Ishikawa (cell line): ENCODE measurements around the gene ADD2.

Experiments used
- CEBPB ChIP-seq: IDR thresholded peaks from 2 replicates; pipeline ENCODE4 v1.6.1; 2012
- CREB1 ChIP-seq: IDR thresholded peaks from 2 replicates; pipeline ENCODE4 v1.6.1; 2012; ENCODE audit warnings: low read depth
- EGR1 ChIP-seq: IDR thresholded peaks from 2 replicates; pipeline ENCODE4 v1.6.1; 2012
- EP300 ChIP-seq: IDR thresholded peaks from 2 replicates; pipeline ENCODE4 v1.6.1; 2012; ENCODE audit warnings: borderline replicate concordance
- FOXM1 ChIP-seq: IDR thresholded peaks from 2 replicates; pipeline ENCODE4 v1.6.1; 2012; ENCODE audit warnings: low read depth, borderline replicate concordance
- NFIC ChIP-seq: IDR thresholded peaks from 2 replicates; pipeline ENCODE4 v1.6.1; 2012
- RAD21 ChIP-seq: IDR thresholded peaks from 2 replicates; pipeline ENCODE4 v1.6.1; 2012; ENCODE audit warnings: low read depth
- TAF1 ChIP-seq: IDR thresholded peaks from 2 replicates; pipeline ENCODE4 v1.6.1; 2012; ENCODE audit warnings: low read depth, mild to moderate bottlenecking
- TCF12 ChIP-seq: IDR thresholded peaks from 2 replicates; pipeline ENCODE4 v1.6.1; 2012; ENCODE audit warnings: low read depth
- TEAD4 ChIP-seq: IDR thresholded peaks from 2 replicates; pipeline ENCODE4 v1.6.1; 2012
- YY1 ChIP-seq: IDR thresholded peaks from 2 replicates; pipeline ENCODE4 v1.6.1; 2012; ENCODE audit warnings: low read depth
- ZBTB7A ChIP-seq: IDR thresholded peaks from 2 replicates; pipeline ENCODE4 v1.6.1; 2012; ENCODE audit warnings: low read depth
- TF ChIP-seq, protein P1 (sequence below): IDR thresholded peaks from 2 replicates; pipeline ENCODE4 v1.6.1; 2012
- TF ChIP-seq, protein P2 (sequence below): IDR thresholded peaks from 2 replicates; pipeline ENCODE4 v1.6.1; 2012
- TF ChIP-seq, protein P3 (sequence below): IDR thresholded peaks from 2 replicates; pipeline ENCODE4 v1.6.1; 2012; ENCODE audit warnings: low read depth, mild to moderate bottlenecking

Gene ADD2

DNA sequence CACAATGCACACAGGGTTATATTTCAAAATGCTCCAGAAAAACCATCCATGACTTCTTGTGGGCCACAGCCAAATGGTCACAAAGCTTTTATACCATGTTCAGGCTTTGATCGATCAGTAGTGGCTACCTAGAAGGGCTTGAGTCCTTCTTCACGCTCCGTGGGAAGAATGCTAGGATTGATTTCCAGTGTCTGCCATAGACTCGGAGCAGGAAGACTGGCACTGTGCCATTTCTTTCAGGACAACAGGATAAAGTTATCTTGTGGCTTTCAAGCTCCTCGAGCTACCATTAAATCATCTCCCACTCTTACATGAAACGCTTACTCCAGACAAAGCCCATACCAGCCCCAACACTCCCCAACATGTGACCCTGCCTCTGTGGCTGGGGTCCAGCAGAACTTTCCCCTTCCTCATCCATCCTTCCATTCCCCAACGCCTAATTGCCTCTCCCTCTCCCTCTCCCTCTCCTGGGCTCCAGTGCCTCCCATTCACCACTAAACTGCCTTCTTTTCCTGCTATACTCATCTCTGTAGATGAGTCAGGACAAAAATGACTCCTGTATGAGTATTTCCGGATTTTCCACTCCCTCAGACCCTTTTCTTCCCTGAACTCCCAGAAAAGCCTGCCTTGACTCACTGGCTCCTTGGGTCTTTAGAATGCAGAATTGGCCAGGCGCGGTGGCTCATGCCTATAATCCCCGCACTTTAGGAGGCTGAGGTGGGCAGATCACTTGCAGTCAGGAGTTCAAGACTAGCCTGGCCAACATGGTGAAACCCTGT lies 40.9 kb downstream of the ADD2 start:
- TF ChIP-seq, protein P1, sequence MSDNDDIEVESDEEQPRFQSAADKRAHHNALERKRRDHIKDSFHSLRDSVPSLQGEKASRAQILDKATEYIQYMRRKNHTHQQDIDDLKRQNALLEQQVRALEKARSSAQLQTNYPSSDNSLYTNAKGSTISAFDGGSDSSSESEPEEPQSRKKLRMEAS = no peak
- TF ChIP-seq NFIC (no peak), TEAD4 (no peak), TAF1 (no peak), EP300 (no peak), FOXM1 (no peak), CREB1 (no peak), TCF12 (no peak), ZBTB7A (no peak), YY1 (no peak), RAD21 (no peak), CEBPB (no peak), EGR1 (no peak)
- TF ChIP-seq, protein P2, sequence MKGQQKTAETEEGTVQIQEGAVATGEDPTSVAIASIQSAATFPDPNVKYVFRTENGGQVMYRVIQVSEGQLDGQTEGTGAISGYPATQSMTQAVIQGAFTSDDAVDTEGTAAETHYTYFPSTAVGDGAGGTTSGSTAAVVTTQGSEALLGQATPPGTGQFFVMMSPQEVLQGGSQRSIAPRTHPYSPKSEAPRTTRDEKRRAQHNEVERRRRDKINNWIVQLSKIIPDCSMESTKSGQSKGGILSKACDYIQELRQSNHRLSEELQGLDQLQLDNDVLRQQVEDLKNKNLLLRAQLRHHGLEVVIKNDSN = no peak
- TF ChIP-seq, protein P3, sequence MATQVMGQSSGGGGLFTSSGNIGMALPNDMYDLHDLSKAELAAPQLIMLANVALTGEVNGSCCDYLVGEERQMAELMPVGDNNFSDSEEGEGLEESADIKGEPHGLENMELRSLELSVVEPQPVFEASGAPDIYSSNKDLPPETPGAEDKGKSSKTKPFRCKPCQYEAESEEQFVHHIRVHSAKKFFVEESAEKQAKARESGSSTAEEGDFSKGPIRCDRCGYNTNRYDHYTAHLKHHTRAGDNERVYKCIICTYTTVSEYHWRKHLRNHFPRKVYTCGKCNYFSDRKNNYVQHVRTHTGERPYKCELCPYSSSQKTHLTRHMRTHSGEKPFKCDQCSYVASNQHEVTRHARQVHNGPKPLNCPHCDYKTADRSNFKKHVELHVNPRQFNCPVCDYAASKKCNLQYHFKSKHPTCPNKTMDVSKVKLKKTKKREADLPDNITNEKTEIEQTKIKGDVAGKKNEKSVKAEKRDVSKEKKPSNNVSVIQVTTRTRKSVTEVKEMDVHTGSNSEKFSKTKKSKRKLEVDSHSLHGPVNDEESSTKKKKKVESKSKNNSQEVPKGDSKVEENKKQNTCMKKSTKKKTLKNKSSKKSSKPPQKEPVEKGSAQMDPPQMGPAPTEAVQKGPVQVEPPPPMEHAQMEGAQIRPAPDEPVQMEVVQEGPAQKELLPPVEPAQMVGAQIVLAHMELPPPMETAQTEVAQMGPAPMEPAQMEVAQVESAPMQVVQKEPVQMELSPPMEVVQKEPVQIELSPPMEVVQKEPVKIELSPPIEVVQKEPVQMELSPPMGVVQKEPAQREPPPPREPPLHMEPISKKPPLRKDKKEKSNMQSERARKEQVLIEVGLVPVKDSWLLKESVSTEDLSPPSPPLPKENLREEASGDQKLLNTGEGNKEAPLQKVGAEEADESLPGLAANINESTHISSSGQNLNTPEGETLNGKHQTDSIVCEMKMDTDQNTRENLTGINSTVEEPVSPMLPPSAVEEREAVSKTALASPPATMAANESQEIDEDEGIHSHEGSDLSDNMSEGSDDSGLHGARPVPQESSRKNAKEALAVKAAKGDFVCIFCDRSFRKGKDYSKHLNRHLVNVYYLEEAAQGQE = no peak

DNA sequence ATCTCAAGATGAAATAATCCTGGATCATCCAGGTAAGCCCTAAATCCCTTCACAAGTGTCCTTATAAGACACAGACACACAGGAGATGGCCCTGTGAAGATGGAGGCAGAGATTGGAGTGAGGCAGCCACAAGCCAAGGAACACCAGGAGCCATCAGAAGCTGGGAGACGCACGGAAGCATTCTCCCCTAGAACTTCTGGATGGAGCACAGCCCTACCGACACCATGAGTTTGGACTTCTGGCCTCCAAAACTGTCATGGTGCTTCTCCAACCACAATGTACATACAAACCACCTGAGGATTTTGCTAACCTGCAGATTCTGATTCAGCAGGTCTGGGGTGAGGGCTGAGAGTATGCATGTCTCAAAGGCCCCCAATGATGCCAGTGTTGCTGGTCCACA lies 42.5 kb downstream of the ADD2 start:
- TF ChIP-seq, protein P2 = no peak
- no peak for TF ChIP-seq RAD21
- TF ChIP-seq EP300 = no peak
- TF ChIP-seq NFIC = no peak
- no peak for TF ChIP-seq FOXM1
- no peak for TF ChIP-seq TAF1
- TF ChIP-seq, protein P1 = no peak
- no peak for TF ChIP-seq YY1
- no peak for TF ChIP-seq TEAD4
- TF ChIP-seq TCF12 = no peak
- TF ChIP-seq, protein P3 = no peak
- no peak for TF ChIP-seq EGR1

DNA sequence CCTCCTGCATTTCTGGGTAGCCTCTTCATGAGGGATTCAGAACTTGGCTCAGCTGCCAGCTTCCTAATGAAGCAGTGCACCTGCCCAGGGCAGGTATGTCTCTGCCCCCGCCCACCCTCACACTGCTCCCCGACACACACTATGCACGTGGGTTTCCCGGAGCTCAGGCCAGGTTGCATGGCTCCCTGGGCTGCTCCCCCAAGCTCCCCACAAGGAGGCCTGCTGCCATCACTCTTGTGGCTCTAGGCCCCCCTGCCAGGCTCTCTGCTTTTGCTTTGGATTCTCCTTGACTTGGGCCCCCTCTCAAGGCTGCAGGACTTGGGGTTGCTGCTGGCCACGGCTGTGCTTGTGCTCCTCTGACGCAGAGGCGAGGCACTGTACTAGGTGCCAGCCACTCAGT lies 43.6 kb downstream of the ADD2 start:
- TF ChIP-seq FOXM1 (no peak), YY1 (no peak), ZBTB7A (no peak), TAF1 (no peak), EP300 (no peak), CEBPB (no peak), NFIC (no peak), CREB1 (no peak), RAD21 (no peak), TCF12 (no peak), EGR1 (no peak), TEAD4 (no peak)
- TF ChIP-seq, protein P2 = no peak
- TF ChIP-seq, protein P3 = no peak
- TF ChIP-seq, protein P1 = no peak
